Upper lobe of left lung (tissue), 6 donors: ENCODE data around the gene KLHL40. TPM values are rescaled to one million over a fixed set of nuclear protein-coding genes. Genes with fewer than 3 reads are reported as not detected.

Source experiments
- ATAC-seq, 2 donors: fragments of 200-7000 bp; cut with Tn5 transposase; one replicate each; pipeline ENCODE4 v1.9.1; 2022; ENCODE audit warnings: mild to moderate bottlenecking in 2 of 2, moderate library complexity in 2 of 2; ENCODE audit not compliant: low FRiP score in 2 of 2
- DNase-seq, 2 donors: peaks; one replicate each; pipeline ENCODE4 v3.0.0-alpha.2; 2019 to 2020
- H3K27ac ChIP-seq, 4 donors: fragments of 200-600 bp; sonication (generic); one replicate each; pipeline ENCODE4 v1.5.1; 2016 to 2019
- H3K27me3 ChIP-seq, 4 donors: fragments of 200-600 bp; sonication (generic); one replicate each; pipeline ENCODE4 v1.5.1; 2017 to 2019
- H3K36me3 ChIP-seq, 4 donors: fragments of 200-600 bp; sonication (generic); one replicate each; pipeline ENCODE4 v1.5.1; 2016 to 2019
- H3K4me1 ChIP-seq, 4 donors: fragments of 200-600 bp; sonication (generic); one replicate each; pipeline ENCODE4 v1.5.1; 2018 to 2019
- H3K4me3 ChIP-seq, 4 donors: fragments of 200-600 bp; sonication (generic); one replicate each; pipeline ENCODE4 v1.5.1; 2017 to 2019; ENCODE audit warnings: mild to moderate bottlenecking in 2 of 4, moderate library complexity in 1 of 4
- H3K9me3 ChIP-seq, 4 donors: fragments of 200-600 bp; sonication (generic); one replicate each; pipeline ENCODE4 v1.5.1; 2018 to 2019
- CTCF ChIP-seq, 6 experiments: fragments of 450-650 bp in 4 of 6; fragments of 200-600 bp in 2 of 6; sonication (generic) in 2 of 6; IDR thresholded peaks; one replicate each; pipeline ENCODE4 v1.5.1; 2016 to 2019; ENCODE audit warnings: antibody characterized with exemption in 6 of 6
- EP300 ChIP-seq, 4 donors: sonication (generic); formaldehyde crosslinking; IDR thresholded peaks; one replicate each; pipeline ENCODE4 v1.5.1; 2017; ENCODE audit warnings: antibody characterized with exemption in 4 of 4, control low read depth in 2 of 4
- POLR2A ChIP-seq, 4 donors: fragments of 450-650 bp; IDR thresholded peaks; one replicate each; pipeline ENCODE4 v1.5.1; 2016 to 2017; ENCODE audit warnings: antibody characterized with exemption in 4 of 4, mild to moderate bottlenecking in 2 of 4
- POLR2AphosphoS5 ChIP-seq, 2 donors: sonication (generic); formaldehyde crosslinking; IDR thresholded peaks; one replicate each; pipeline ENCODE4 v1.5.1; 2017; ENCODE audit warnings: antibody characterized with exemption in 2 of 2
- WGBS, 2 donors: methylation state at CpG; one replicate each; pipeline ENCODE4 v1.1.5; 2017 to 2018; 5-methylcytosine and 5-hydroxymethylcytosine counted together
- total RNA-seq, 6 donors: library from RNA; depleted of rRNA in 4 of 6; stranded (reverse); fragments of >200 nt in 4 of 6; gene quantifications; one replicate each; pipeline versions ENCODE4 v1.1.0 to v1.2.1, GENCODE V29; 2016 to 2021
- donor health status: DM: no; HTN: no; CAD: no; lungs with moderate emphysema.
- donor health status: DM: no; HTN: yes; CAD: no; lungs with severe emphysema.

Gene KLHL40
- total RNA-seq, 6 donors from 2014 or later, result not detected

GRCh38 chr3:42730294-42730693, 45.0 kb downstream of the KLHL40 start:
- no peaks in the 10 kb centered on the region for H3K36me3 ChIP-seq
- DNase-seq, result no peak
- no peaks in the 10 kb centered on the region for H3K4me1 ChIP-seq
- no peak for ATAC-seq
- H3K27ac ChIP-seq, result no peak overlapping the region
- no peaks in the 10 kb centered on the region for H3K27me3 ChIP-seq
- no peak for TF ChIP-seq EP300 (IDR thresholded peaks at IDR 0.05)
- TF ChIP-seq POLR2AphosphoS5 (IDR thresholded peaks at IDR 0.05), result no peak
- no peak for TF ChIP-seq POLR2A (IDR thresholded peaks at IDR 0.05)
- no peak for TF ChIP-seq CTCF (IDR thresholded peaks at IDR 0.05)
- no peak overlapping the region for H3K4me3 ChIP-seq
- H3K9me3 ChIP-seq, result no peaks in the 10 kb centered on the region
- WGBS, 2 donors, result 67 to 86% methylated on average over 3 to 11 of the region's 11 CpGs

- H3K36me3 ChIP-seq, result no peaks in the 10 kb centered on the region
- ATAC-seq, result no peak
- no peaks in the 10 kb centered on the region for H3K9me3 ChIP-seq
- TF ChIP-seq POLR2A (IDR thresholded peaks at IDR 0.05) (no peak), CTCF (IDR thresholded peaks at IDR 0.05) (no peak), EP300 (IDR thresholded peaks at IDR 0.05) (no peak), POLR2AphosphoS5 (IDR thresholded peaks at IDR 0.05) (no peak)
- no peak for DNase-seq
- H3K4me3 ChIP-seq, result no peak overlapping the region
- H3K27me3 ChIP-seq, result no peaks in the 10 kb centered on the region
- H3K27ac ChIP-seq, result no peak overlapping the region
- H3K4me1 ChIP-seq, result no peaks in the 10 kb centered on the region
- WGBS, 2 donors, result 83 to 87% methylated on average over 3 of the region's 3 CpGs
Measured at GRCh38 chr3:42730706-42731420, 45.5 kb downstream of the KLHL40 start.

- H3K27me3 ChIP-seq, result no peaks in the 10 kb centered on the region
- H3K4me1 ChIP-seq, result no peaks in the 10 kb centered on the region
- DNase-seq, result no peak
- no peak for TF ChIP-seq POLR2AphosphoS5 (IDR thresholded peaks at IDR 0.05)
- TF ChIP-seq EP300 (IDR thresholded peaks at IDR 0.05), result no peak
- no peak for TF ChIP-seq CTCF (IDR thresholded peaks at IDR 0.05)
- no peak for TF ChIP-seq POLR2A (IDR thresholded peaks at IDR 0.05)
- 83 to 87% methylated on average over 6 of the region's 6 CpGs for WGBS, 2 donors
- no peak overlapping the region for H3K27ac ChIP-seq
- H3K4me3 ChIP-seq, result no peak overlapping the region
- no peaks in the 10 kb centered on the region for H3K9me3 ChIP-seq
- ATAC-seq, result no peak
- no peaks in the 10 kb centered on the region for H3K36me3 ChIP-seq
Measured at GRCh38 chr3:42731476-42732195, 46.3 kb downstream of the KLHL40 start.

- no peak for DNase-seq
- ATAC-seq, result no peak
- WGBS, 2 donors, result 70 to 71% methylated on average over 4 of the region's 4 CpGs
- no peaks in the 10 kb centered on the region for H3K9me3 ChIP-seq
- H3K27ac ChIP-seq, result no peak overlapping the region
- no peaks in the 10 kb centered on the region for H3K27me3 ChIP-seq
- TF ChIP-seq CTCF (IDR thresholded peaks at IDR 0.05) (no peak), POLR2AphosphoS5 (IDR thresholded peaks at IDR 0.05) (no peak), POLR2A (IDR thresholded peaks at IDR 0.05) (no peak), EP300 (IDR thresholded peaks at IDR 0.05) (no peak)
- H3K4me3 ChIP-seq, result no peak overlapping the region
- H3K4me1 ChIP-seq, result no peaks in the 10 kb centered on the region
- no peaks in the 10 kb centered on the region for H3K36me3 ChIP-seq
Measured at GRCh38 chr3:42732196-42732828, 47.0 kb downstream of the KLHL40 start.
